BLaER1 treated with 17β-estradiol and CSF1 and Interleukin-3, amounts not matched to agents 10 nM and 100 nM (cell line): ENCODE measurements around the gene PATZ1.

ENCODE experiments used
- H3K27ac ChIP-seq, 11 experiments: shearing (Covaris generic); formaldehyde crosslinking; 2 replicates each; pipeline ENCODE4 v1.8.1; 2022
- H3K27me3 ChIP-seq, 11 experiments: shearing (Covaris generic); formaldehyde crosslinking; 2 replicates each; pipeline ENCODE4 v1.8.1; 2022
- H3K36me3 ChIP-seq, 11 experiments: shearing (Covaris generic); formaldehyde crosslinking; 2 replicates each; pipeline ENCODE4 v1.8.1; 2022
- H3K4me1 ChIP-seq, 10 experiments: shearing (Covaris generic); formaldehyde crosslinking; 2 replicates each; pipeline ENCODE4 v1.8.1; 2022
- H3K4me2 ChIP-seq, 11 experiments: shearing (Covaris generic); formaldehyde crosslinking; 2 replicates each; pipeline ENCODE4 v1.8.1; 2022
- H3K4me3 ChIP-seq, 10 experiments: shearing (Covaris generic); formaldehyde crosslinking; 2 replicates each; pipeline ENCODE4 v1.8.1; 2022
- H3K9ac ChIP-seq, 11 experiments: shearing (Covaris generic); formaldehyde crosslinking; 2 replicates each; pipeline ENCODE4 v1.8.1; 2022
- H3K9me3 ChIP-seq, 11 experiments: shearing (Covaris generic); formaldehyde crosslinking; replicated peaks in 1 of 11; 2 replicates each; pipeline ENCODE4 v1.8.1; 2022
- H4K20me1 ChIP-seq, 11 experiments: shearing (Covaris generic); formaldehyde crosslinking; 2 replicates each; pipeline ENCODE4 v1.8.1; 2022
- Cebpa-rat ChIP-seq, 11 experiments: shearing (Covaris generic); IDR thresholded peaks; 2 replicates each; pipeline ENCODE4 v1.8.1; 2022

Gene PATZ1

GRCh38 chr22:31282748-31283468 is 63.2 kb downstream of the PATZ1 start:
- no peak for TF ChIP-seq Cebpa-rat (IDR thresholded peaks at IDR 0.05)
- H3K4me2 ChIP-seq, result 0 out of 22 replicates have a peak overlapping the region, but pooled peaks of 2 of the 11 experiments have one; percentile 10 to 98
- H3K27me3 ChIP-seq, result no peaks in the 10 kb centered on the region
- no peaks in the 10 kb centered on the region for H3K9me3 ChIP-seq
- H3K36me3 ChIP-seq, result peaks cover 52 to 84% (median 54%) of the 10 kb centered on the region in 11 experiments
- peaks cover 40 to 62% (median 41%) of the 10 kb centered on the region in 10 experiments for H3K4me1 ChIP-seq
- 0 out of 22 replicates have a peak overlapping the region, but pooled peaks of 1 of the 11 experiments have one; percentile 2 for H3K9ac ChIP-seq
- H4K20me1 ChIP-seq, result peaks cover 0 to 81% (median 21%) of the 10 kb centered on the region in 11 experiments; a peak in 13 of 22 replicates
- H3K4me3 ChIP-seq, result no peak overlapping the region
- H3K27ac ChIP-seq, result 0 out of 22 replicates have a peak overlapping the region, but pooled peaks of 1 of the 11 experiments have one; percentile 18

- no peak for TF ChIP-seq Cebpa-rat (IDR thresholded peaks at IDR 0.05)
- no peak overlapping the region for H3K4me2 ChIP-seq
- H3K27me3 ChIP-seq, result no peaks in the 10 kb centered on the region
- H3K4me3 ChIP-seq, result no peak overlapping the region
- H3K27ac ChIP-seq, result no peak overlapping the region
- no peaks in the 10 kb centered on the region for H3K9me3 ChIP-seq
- peaks cover 63 to 95% (median 66%) of the 10 kb centered on the region in 11 experiments for H3K36me3 ChIP-seq
- no peak overlapping the region for H3K9ac ChIP-seq
- H4K20me1 ChIP-seq, result peaks cover 0 to 92% (median 21%) of the 10 kb centered on the region in 11 experiments; a peak in 13 of 22 replicates
- peaks cover 28 to 50% (median 30%) of the 10 kb centered on the region in 10 experiments for H3K4me1 ChIP-seq
These were observed 64.4 kb downstream of the PATZ1 start for GRCh38 chr22:31281733-31282132.

DNA sequence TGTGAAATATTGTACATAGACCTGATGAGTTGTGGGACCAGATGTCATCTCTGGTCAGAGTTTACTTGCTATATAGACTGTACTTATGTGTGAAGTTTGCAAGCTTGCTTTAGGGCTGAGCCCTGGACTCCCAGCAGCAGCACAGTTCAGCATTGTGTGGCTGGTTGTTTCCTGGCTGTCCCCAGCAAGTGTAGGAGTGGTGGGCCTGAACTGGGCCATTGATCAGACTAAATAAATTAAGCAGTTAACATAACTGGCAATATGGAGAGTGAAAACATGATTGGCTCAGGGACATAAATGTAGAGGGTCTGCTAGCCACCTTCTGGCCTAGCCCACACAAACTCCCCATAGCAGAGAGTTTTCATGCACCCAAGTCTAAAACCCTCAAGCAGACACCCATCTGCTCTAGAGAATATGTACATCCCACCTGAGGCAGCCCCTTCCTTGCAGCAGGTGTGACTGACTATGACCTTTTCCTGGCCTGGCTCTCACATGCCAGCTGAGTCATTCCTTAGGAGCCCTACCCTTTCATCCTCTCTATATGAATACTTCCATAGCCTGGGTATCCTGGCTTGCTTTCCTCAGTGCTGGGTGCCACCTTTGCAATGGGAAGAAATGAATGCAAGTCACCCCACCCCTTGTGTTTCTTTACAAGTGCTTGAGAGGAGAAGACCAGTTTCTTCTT is 66.2 kb downstream of the PATZ1 start:
- Histone ChIP-seq H3K36me3 (peaks cover 79 to 99% (median 83%) of the 10 kb centered on the region in 11 experiments), H3K4me3 (no peak overlapping the region), H3K4me2 (no peak overlapping the region)

GRCh38 chr22:31279327-31279669 is 66.8 kb downstream of the PATZ1 start:
- peak overlapping the region in 1 of 11 experiments; percentile 22; a peak in 1 of 22 replicates for H3K9ac ChIP-seq
- no peaks in the 10 kb centered on the region for H3K27me3 ChIP-seq
- peaks cover 4 to 26% (median 5%) of the 10 kb centered on the region in 10 experiments for H3K4me1 ChIP-seq
- H3K9me3 ChIP-seq, result no peaks in the 10 kb centered on the region
- no peak overlapping the region for H3K4me3 ChIP-seq
- no peak for TF ChIP-seq Cebpa-rat (IDR thresholded peaks at IDR 0.05)
- H3K36me3 ChIP-seq, result peaks cover 86 to 99% (median 90%) of the 10 kb centered on the region in 11 experiments
- H3K27ac ChIP-seq, result no peak overlapping the region
- H4K20me1 ChIP-seq, result peaks cover 0 to 91% (median 21%) of the 10 kb centered on the region in 11 experiments; a peak in 14 of 22 replicates
- H3K4me2 ChIP-seq, result no peak overlapping the region

More for the DNA sequence above, 66.2 kb downstream of the PATZ1 start:
- no peaks in the 10 kb centered on the region for H3K9me3 ChIP-seq
- peaks cover 0 to 91% (median 21%) of the 10 kb centered on the region in 11 experiments; a peak in 14 of 22 replicates for H4K20me1 ChIP-seq
- H3K4me1 ChIP-seq, result peaks cover 10 to 33% (median 12%) of the 10 kb centered on the region in 10 experiments
- H3K27me3 ChIP-seq, result no peaks in the 10 kb centered on the region
- H3K9ac ChIP-seq, result no peak overlapping the region
- TF ChIP-seq Cebpa-rat (IDR thresholded peaks at IDR 0.05), result no peak
- H3K27ac ChIP-seq, result no peak overlapping the region

DNA sequence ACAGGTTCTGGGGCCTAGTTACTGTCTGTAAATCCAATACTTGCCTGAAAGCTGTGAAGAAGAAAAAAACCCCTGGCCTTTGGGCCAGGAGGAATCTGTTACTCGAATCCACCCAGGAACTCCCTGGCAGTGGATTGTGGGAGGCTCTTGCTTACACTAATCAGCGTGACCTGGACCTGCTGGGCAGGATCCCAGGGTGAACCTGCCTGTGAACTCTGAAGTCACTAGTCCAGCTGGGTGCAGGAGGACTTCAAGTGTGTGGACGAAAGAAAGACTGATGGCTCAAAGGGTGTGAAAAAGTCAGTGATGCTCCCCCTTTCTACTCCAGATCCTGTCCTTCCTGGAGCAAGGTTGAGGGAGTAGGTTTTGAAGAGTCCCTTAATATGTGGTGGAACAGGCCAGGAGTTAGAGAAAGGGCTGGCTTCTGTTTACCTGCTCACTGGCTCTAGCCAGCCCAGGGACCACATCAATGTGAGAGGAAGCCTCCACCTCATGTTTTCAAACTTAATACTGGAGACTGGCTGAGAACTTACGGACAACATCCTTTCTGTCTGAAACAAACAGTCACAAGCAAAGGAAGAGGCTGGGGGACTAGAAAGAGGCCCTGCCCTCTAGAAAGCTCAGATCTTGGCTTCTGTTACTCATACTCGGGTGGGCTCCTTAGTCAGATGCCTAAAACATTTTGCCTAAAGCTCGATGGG is 67.4 kb downstream of the PATZ1 start:
- Histone ChIP-seq H3K27ac (no peak overlapping the region), H3K4me2 (no peak overlapping the region), H3K9me3 (no peaks in the 10 kb centered on the region), H3K27me3 (no peaks in the 10 kb centered on the region), H3K36me3 (peaks cover 91 to 99% (median 95%) of the 10 kb centered on the region in 11 experiments), H3K9ac (peak overlapping the region in 3 of 11 experiments; percentile 3 to 22 (median 7); a peak in 1 of 22 replicates), H4K20me1 (peaks cover 0 to 88% (median 21%) of the 10 kb centered on the region in 11 experiments; a peak in 14 of 22 replicates), H3K4me3 (no peak overlapping the region), H3K4me1 (peaks cover 0 to 21% (median under 1%) of the 10 kb centered on the region in 10 experiments; a peak in 8 of 20 replicates)
- no peak for TF ChIP-seq Cebpa-rat (IDR thresholded peaks at IDR 0.05)

DNA sequence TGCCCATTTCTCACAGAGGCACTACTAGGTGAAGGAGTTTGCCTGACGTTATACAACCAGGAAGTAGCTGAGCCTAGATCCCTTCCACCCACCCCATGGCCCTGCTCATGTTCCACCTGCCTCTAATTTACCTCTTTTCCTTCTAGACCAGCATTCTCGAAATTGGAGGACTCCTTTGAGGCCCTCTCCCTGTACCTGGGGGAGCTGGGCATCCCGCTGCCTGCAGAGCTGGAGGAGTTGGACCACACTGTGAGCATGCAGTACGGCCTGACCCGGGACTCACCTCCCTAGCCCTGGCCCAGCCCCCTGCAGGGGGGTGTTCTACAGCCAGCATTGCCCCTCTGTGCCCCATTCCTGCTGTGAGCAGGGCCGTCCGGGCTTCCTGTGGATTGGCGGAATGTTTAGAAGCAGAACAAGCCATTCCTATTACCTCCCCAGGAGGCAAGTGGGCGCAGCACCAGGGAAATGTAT is 68.0 kb downstream of the PATZ1 start:
- H3K4me1 ChIP-seq, result peaks cover 0 to 15% (median 0%) of the 10 kb centered on the region in 10 experiments; a peak in 5 of 20 replicates
- H4K20me1 ChIP-seq, result peaks cover 0 to 88% (median 21%) of the 10 kb centered on the region in 11 experiments; a peak in 13 of 22 replicates
- TF ChIP-seq Cebpa-rat (IDR thresholded peaks at IDR 0.05), result no peak
- no peaks in the 10 kb centered on the region for H3K27me3 ChIP-seq
- H3K4me2 ChIP-seq, result no peak overlapping the region
- no peak overlapping the region for H3K27ac ChIP-seq
- peaks cover 95 to 100% (median 98%) of the 10 kb centered on the region in 11 experiments for H3K36me3 ChIP-seq
- no peaks in the 10 kb centered on the region for H3K9me3 ChIP-seq
- H3K4me3 ChIP-seq, result no peak overlapping the region
- 0 out of 22 replicates have a peak overlapping the region, but pooled peaks of 1 of the 11 experiments have one; percentile 22 for H3K9ac ChIP-seq

DNA sequence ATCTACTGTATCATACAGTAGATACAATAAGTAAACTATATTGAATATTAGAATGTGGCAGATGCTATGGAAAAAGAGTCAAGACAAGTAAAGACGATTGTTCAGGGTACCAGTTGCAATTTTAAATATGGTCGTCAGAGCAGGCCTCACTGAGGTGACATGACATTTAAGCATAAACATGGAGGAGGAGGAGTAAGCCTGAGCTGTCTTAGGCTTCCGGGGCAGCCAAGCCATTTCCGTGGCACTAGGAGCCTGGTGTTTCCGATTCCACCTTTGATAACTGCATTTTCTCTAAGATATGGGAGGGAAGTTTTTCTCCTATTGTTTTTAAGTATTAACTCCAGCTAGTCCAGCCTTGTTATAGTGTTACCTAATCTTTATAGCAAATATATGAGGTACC is 68.4 kb downstream of the PATZ1 start:
- Histone ChIP-seq H3K4me3 (no peak overlapping the region), H4K20me1 (peaks cover 0 to 88% (median 21%) of the 10 kb centered on the region in 11 experiments; a peak in 13 of 22 replicates), H3K9ac (no peak overlapping the region), H3K9me3 (no peaks in the 10 kb centered on the region), H3K4me1 (peaks cover 0 to 10% (median 0%) of the 10 kb centered on the region in 10 experiments; a peak in 4 of 20 replicates), H3K36me3 (peaks cover 95 to 100% (median 98%) of the 10 kb centered on the region in 11 experiments), H3K27me3 (no peaks in the 10 kb centered on the region), H3K27ac (no peak overlapping the region), H3K4me2 (no peak overlapping the region)
- no peak for TF ChIP-seq Cebpa-rat (IDR thresholded peaks at IDR 0.05)

DNA sequence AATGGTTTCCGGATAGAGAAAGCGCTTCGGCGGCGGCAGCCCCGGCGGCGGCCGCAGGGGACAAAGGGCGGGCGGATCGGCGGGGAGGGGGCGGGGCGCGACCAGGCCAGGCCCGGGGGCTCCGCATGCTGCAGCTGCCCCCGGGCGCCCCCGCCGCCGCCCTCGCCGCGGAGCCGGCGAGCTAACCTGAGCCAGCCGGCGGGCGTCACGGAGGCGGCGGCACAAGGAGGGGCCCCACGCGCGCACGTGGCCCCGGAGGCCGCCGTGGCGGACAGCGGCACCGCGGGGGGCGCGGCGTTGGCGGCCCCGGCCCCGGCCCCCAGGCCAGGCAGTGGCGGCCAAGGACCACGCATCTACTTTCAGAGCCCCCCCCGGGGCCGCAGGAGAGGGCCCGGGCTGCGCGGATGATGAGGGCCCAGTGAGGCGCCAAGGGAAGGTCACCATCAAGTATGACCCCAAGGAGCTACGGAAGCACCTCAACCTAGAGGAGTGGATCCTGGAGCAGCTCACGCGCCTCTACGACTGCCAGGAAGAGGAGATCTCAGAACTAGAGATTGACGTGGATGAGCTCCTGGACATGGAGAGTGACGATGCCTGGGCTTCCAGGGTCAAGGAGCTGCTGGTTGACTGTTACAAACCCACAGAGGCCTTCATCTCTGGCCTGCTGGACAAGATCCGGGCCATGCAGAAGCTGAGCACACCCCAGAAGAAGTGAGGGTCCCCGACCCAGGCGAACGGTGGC is 69.5 kb downstream of the PATZ1 start:
- H3K9ac ChIP-seq, result no peak overlapping the region
- H3K27me3 ChIP-seq, result no peaks in the 10 kb centered on the region
- H3K4me3 ChIP-seq, result no peak overlapping the region
- H3K36me3 ChIP-seq, result peaks cover 96 to 100% (median 98%) of the 10 kb centered on the region in 11 experiments
- H3K9me3 ChIP-seq, result no peaks in the 10 kb centered on the region
- H4K20me1 ChIP-seq, result peaks cover 0 to 87% (median 21%) of the 10 kb centered on the region in 11 experiments; a peak in 13 of 22 replicates
- H3K4me1 ChIP-seq, result no peaks in the 10 kb centered on the region; a peak in 1 of 20 replicates
- no peak overlapping the region for H3K4me2 ChIP-seq
- no peak for TF ChIP-seq Cebpa-rat (IDR thresholded peaks at IDR 0.05)
- no peak overlapping the region for H3K27ac ChIP-seq
